Activated T-helper 1 cell treated with Interleukin-2 at 50 U/mL for 16 hours (primary cell): ENCODE data around the gene ZNF106.

Source experiments
- DNase-seq: peaks from one replicate; pipeline ENCODE4 v3.0.0-alpha.2; 2020; ENCODE audit warnings: low read depth

The ZNF106 gene

GRCh38 chr15:42474827-42475226 lies 16.1 kb downstream of the ZNF106 start:
- DNase-seq = no peak

DNA sequence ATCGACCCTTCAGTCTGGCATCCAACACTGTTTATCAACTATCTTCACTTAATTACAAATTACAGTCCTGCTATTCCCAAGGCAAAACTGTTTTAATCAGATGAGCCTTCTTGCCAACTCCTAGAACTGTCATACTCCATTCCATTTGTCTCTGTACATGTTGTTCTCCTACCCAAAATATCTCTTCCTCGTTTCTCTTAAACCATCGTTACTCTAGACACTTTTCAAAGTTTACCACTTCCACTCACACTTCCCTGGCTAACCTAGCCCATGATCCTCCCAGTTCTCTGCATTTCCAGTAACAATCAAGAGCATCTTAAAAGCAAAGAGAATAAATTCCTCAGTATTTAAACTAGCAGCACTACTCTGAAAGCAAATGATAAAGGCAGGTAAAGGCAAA lies 19.9 kb downstream of the ZNF106 start:
- DNase-seq = no peak

DNA sequence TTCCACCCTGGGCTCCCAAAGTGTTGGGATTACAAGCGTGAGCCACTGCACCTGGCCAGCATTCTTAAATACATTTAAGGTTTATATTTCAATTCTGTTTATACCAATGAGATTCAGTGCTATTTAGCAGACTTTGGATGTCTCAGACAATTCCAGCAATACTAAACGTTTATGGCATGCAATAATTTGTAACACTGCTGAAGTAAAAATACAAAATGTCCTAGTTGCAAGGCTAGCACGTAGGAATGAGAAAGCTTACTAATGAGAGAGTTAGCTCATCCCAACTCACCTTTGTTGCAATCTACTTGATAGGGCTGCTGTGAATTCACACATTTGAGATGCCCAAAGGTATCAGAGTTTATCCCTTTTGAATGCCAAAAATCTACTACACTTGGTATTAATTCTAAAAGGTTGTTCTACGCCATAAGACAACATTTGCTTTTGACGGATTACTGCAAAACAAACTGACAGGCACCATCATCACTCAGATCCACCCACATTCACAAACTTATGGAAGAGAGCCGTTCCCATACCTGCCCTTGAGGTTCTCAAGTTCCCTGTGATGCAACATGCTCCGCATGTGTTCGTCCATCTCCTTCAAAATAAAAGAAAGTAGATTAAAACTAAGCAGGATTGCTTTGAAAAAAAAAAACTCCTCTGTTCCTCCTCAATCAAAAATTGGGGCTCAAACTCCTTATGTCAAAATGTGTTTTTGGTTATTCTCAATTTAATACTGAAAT lies 25.3 kb downstream of the ZNF106 start:
- DNase-seq = no peak

DNA sequence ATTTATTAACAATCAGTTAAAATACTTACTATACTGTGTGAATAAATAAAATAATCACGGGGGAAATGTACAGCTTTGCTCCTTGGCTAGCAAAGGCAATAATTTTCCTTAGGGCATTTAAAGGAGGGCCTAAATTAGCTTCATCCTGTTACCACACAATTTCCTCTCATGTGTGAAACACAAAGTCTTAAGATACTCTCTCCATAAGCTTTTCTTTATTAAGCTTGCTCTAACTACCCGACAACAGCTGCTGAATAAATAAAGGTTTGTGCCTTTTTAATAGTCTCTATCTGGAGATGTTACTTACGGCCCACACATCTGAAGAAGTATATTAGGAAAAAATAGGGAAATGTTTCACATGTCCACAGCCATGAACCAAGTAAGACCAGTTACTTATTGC lies 29.7 kb downstream of the ZNF106 start:
- DNase-seq = no peak

- DNase-seq = no peak
Observed at GRCh38 chr15:42457445-42458442, 33.2 kb downstream of the ZNF106 start.

DNA sequence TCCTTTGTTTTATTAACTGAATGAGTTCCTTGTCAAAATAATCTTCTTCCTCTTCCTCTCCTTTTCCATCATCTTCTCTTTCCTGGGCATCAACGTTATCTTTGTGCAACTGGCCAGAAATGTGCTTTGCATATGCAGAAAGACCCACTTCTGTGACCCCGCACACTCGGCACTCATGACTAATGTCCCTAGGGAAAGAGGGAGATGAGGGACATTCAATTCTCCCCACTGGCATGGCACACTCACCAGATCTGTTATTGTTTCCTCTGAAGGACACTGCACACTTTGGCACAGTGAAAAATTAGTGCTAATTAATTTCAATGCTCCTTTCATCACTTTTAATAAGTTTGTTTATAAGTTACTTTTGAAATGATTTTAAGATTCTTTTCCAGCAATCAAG lies 34.0 kb downstream of the ZNF106 start:
- no peak for DNase-seq

DNA sequence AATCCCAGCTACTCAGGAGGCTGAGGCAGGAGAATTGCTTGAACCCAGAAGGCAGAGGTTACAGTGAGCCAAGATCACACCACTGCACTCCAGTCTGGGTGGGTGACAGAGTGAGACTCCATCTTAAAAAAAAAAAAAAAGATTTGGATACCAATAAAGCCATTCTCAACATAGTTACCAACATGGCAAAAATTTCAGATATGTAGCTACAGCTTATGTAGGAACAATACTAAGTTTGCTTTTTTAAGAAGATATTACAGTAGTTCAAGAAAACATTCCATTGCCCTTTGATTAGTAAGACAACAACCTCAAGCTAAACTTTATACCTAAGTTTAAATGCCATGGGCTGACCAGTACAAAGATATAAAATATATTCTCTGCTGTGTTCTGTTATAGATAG lies 34.4 kb downstream of the ZNF106 start:
- DNase-seq = no peak

- DNase-seq = no peak
Observed at GRCh38 chr15:42453826-42454225, 37.1 kb downstream of the ZNF106 start.

- DNase-seq = no peak
Observed at GRCh38 chr15:42450425-42450790, 40.5 kb downstream of the ZNF106 start.

DNA sequence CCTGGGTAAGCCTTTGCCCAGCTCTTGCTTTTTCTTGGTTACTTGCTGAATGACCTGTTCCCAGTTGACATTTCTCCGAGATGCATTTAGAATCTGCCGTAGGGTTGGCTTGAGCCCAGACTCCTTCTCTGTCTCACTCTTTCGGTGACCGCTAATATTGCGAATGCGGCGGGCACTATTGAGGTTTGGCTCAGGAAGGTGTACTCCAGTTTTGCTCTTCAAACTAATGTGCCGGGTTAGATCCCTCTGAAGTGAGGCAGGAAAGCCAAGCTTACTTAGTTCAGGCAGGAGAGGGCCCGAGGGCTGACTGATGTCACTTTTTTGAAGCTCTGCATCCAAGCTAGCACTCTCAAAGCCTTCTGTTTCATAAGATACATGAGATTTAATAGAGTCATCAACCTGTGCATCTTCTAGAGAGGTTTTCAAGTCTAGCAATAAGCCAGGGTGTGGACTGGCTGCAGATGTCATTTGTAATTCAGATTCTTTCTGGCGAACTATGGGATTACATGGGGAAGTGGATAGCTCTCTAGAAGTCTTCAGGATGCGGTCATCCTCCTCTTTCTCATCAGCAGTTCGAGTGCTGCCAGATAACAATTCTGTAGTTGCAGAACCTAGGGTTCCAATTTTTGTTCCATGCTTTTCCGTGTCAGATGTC lies 41.0 kb downstream of the ZNF106 start:
- DNase-seq = no peak

GRCh38 chr15:42448281-42448680 lies 42.7 kb downstream of the ZNF106 start:
- no peak for DNase-seq

DNA sequence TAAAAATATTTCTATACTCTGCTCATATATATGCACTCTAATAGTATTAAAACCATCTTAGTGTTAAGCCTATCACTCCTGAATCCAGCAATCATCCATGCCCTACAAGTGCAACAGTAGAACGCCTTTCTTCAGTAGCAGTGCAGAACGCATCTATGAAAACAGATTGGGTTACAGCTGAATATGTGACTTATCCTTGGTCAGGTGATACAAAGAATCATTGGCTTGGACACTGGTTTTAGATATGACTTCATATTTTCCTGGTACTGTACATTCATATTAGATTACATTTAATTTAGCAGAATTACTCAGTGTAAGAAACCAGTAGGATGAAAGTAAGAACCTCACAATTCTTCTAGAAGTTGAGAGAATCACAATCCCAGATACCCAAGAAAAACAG lies 43.3 kb downstream of the ZNF106 start:
- DNase-seq = no peak

- no peak for DNase-seq
Observed at GRCh38 chr15:42445551-42445950, 45.4 kb downstream of the ZNF106 start.

DNA sequence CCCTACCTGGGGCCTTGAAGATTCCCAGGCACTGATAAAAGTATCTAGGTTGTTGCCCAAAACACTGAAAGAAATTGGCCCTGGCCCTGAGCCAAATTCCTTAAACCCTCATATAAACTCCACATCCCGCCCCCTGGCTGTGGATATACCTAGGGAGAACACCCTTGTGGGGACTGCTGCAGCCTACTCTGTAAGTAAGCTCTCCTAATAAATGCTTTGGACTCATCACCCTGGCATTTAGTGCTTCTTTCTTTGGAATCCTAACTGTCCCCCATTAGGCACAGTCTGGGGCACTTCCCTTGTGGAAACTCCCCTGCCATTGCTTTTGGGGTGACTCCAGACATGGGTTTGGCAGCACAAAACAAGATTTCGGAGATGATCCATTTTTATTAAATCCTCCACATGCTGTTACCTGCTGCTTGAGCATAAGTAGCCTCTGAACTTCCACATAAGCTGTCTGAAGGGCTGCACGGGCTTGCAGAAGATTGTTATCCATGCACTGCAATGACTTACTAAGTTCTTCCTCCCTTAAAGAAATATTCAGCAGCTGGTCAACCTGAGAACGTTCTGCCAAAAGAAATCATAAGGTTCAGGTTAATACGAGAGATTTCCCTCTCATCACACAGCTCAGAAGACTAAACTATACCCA lies 46.4 kb downstream of the ZNF106 start:
- DNase-seq = no peak

DNA sequence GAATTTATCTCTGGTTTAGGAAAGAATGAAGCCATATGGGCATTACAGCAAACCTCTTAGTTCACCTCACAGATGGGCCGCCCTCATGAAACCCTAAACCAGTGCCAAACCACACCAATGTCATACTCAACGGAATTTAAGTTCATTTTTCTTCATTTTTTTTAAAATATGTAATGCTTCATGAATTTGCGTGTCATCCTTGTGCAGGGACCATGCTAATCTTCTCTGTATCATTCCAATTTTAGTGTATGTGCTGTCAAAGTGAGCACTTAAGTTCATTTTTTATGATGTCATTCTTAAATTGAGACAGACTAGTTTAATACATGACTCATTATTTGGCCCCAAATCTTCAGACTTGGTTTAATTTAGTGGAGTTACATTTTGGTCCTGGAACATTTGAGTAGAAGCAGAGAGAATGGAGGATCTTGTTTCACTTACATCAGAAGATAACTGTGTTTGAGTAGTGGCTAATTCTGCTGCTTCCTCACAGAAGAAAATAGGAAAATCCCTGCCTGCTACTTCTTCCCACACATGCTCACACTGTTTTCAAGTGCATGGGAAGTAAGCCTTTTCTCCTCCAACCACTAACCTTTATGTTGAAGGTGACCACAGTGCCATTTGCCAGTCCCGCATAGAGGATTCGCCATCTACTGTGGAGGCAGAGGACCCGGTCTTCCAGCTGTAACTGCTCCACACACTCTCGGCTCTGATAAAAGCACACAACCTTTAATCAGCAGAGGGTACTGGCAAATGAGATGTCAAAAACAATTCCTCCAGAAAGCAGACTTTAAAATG lies 63.3 kb downstream of the ZNF106 start:
- DNase-seq = no peak

- no peak for DNase-seq
Observed at GRCh38 chr15:42421376-42421775, 69.6 kb downstream of the ZNF106 start.

DNA sequence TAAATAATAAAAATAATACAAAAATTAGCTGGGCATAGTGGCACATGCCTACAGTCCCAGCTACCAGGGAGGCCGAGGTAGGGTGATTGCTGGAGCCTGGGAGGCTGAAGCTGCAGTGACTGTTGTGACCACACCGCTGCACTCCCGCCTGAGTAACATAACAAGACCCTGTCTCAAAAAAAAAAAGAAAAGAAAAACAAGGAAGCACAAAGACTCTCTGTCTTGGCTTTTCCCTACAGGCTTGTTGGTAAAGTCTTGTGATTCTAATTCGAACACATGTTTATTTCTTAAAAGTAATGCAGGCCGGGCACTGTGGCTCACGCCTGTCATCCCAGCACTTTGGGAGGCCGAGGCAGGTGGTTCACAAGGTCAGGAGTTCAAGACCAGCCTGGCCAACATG lies 71.6 kb downstream of the ZNF106 start:
- DNase-seq = no peak

GRCh38 chr15:42413920-42414319 lies 77.0 kb downstream of the ZNF106 start:
- DNase-seq = no peak

DNA sequence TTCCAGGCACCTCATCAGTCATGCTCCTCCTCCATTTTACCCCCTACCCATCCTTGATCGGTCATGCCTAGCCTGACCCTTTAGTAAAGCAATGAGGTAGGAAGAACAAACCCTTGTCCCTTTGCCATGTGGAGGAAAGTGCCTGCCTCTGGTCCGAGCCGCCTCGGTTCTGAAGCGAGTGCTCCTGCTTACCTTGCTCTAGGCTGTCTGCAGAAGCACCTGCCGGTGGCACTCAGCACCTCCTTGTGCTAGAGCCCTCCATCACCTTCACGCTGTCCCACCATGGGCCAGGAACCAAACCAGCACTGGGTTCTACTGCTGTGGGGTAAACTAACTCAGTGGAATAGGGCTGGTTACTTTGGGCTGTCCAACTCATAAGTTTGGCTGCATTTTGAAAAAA lies 79.1 kb downstream of the ZNF106 start:
- DNase-seq = no peak

GRCh38 chr15:42409011-42409410 lies 81.9 kb downstream of the ZNF106 start:
- DNase-seq = no peak

DNA sequence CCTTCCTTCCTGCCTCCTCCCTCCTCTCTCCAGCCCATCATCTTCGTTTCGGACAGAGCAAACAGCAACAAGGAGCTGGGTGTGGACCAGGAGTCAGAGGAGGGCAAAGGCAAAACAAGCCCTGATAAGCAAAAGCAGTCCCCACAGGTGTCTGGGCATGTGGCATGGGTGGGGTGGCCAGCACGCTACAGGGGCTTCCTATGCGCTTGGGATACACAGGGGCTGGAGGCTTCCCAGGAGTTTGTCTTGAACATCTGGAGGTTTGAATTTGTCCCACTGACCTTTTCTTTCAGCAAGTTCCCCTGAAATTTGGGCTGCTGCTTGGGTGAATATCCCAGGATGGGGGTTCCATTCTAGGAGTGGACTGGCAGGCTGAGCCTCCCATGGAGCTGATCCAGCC lies 82.8 kb downstream of the ZNF106 start:
- no peak for DNase-seq
